GM21526 (cell line): ENCODE data around the gene CD14.
"Not testable (repeated sequence)": the region's sequence is repeated elsewhere in the genome, so short reads cannot be mapped to it uniquely, and the experiment has no call there.

Source experiments
- ATAC-seq: cut with Tn5 transposase; IDR thresholded peaks from one replicate; pipeline ENCODE4 v1.9.1; 2021; ENCODE audit warnings: moderate library complexity; ENCODE audit not compliant: unreplicated experiment, low FRiP score

The CD14 gene

GRCh38 chr5:140598836-140599235 is 34.1 kb downstream of the CD14 start:
- ATAC-seq, result no peak

- ATAC-seq, result no peak
Measured at GRCh38 chr5:140596321-140596741, 36.6 kb downstream of the CD14 start.

- no peak for ATAC-seq
Measured at GRCh38 chr5:140595538-140596300, 37.3 kb downstream of the CD14 start.

- no peak for ATAC-seq
Measured at GRCh38 chr5:140594169-140594568, 38.8 kb downstream of the CD14 start.

- ATAC-seq, result not testable (repeated sequence)
Measured at GRCh38 chr5:140593070-140593469, 39.9 kb downstream of the CD14 start.

- ATAC-seq, result no peak
Measured at GRCh38 chr5:140591747-140592372, 41.1 kb downstream of the CD14 start.

GRCh38 chr5:140590861-140591260 is 42.1 kb downstream of the CD14 start:
- ATAC-seq, result no peak

GRCh38 chr5:140588311-140589070 is 44.5 kb downstream of the CD14 start:
- ATAC-seq, result no peak

- ATAC-seq, result no peak
Measured at GRCh38 chr5:140587495-140587894, 45.5 kb downstream of the CD14 start.
